GM11168 (cell line): ENCODE results near the gene ST6GALNAC4.

ENCODE experiments used
- in situ Hi-C: fragments of 300-500 bp; cut with MboI; formaldehyde crosslinking; loops from one replicate; pipeline ENCODE4 v1.12.0; 2022; ENCODE audit warnings: low sequenced_read_pairs; ENCODE audit not compliant: unreplicated experiment

ST6GALNAC4 gene, protein sequence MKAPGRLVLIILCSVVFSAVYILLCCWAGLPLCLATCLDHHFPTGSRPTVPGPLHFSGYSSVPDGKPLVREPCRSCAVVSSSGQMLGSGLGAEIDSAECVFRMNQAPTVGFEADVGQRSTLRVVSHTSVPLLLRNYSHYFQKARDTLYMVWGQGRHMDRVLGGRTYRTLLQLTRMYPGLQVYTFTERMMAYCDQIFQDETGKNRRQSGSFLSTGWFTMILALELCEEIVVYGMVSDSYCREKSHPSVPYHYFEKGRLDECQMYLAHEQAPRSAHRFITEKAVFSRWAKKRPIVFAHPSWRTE

DNA sequence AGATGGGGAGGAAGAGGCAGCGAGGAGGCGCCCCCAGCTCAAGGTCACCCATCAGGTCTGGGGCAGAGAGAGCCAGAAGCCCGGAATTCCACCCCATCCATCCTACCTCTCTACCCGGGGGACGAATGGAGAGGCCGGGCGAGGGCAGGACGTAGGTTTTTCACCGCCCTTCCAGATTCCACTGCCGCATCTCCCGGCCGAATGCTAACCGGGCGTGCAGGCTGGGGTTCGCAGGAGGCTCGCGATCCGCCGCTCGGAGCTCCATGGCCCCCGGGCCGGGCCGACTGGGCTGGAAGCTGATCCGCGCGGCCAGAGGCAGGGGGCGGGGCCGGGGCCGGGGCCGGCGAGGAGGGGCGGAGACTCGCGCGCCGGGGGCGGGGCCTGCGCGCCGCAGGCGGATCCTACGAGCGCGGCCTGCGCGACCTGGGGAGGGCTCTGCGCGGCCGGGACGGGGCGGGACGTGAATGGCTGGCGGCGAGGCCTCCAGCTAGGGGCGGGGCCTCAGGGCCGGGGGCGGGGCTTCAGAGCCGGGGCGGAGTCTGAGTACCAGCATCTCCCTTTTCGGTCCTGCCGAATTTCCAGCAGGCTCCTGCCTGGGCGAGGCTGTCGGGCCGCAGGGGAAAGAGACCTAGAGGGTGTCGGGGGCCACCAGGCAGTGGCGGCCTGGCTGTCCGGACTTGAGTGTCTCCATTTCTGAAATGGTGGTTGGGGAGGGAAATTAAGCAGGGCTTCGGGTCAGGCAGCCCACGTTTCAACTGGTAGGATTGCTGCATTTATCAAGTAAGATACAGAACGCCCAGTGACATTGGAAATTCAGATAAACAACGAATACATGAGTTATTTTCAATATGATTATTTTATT, at the start of gene ST6GALNAC4:
Gene ST6GALNAC4 (minus strand): TSS at position 322 of the 862 bp plus-strand sequence. CDS start 622 bp downstream, outside the sequence.
- in situ Hi-C loops: no loop called here

DNA sequence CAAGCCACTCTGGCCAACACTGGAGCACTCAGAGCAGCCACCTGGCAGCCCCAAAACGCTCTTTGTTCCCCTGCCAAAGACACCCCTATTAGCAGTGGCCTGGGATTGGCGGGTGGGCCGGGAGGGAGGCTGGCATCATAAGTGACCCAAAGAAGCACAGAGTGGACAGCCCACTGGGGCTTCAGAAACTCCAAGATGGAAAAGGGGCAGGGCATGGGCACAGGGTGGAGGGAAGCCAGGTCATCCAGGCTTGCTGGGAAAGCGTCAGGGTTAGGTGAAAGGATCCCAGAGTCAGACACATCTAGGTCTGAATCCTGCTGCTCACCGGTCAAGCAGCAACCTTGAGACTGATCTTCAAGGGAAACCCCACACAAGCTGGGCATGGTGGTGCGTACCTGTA, 49.1 kb upstream of the ST6GALNAC4 start:
- in situ Hi-C loops: no loop called here

DNA sequence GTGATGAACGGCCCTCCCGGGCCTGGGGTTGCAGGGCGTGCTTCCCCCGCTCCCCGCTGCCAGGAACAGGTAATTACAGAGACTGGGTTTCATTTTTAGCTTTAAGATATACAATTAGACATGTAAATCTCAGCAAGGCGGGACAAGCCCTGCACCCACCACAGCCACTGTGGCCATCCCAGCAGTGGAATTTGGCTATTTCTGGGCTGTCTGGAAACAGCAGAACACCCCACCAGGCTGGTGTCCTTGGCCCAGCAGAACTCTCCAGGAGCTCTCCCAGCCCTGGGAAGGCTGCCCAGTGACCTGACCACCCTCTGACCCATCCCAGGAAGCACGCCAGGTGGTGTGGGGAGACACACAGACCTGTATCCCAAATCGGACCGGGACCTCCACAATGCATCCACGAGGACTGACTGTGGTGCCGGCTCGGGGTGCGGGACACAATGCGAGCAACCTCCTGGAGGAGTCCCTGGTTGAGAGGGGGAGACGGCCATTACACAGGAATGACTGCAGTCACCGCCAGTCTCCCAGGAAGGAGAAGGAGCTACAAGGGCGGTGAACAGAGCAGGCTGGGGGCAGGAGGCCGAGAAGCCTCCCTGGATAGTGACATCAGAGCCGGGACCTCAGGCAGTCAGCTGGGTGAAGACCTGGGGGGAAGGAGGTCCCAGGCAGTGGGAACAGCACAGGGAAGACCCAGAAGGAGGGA, 46.7 kb upstream of the ST6GALNAC4 start:
- in situ Hi-C loops: no loop called here

DNA sequence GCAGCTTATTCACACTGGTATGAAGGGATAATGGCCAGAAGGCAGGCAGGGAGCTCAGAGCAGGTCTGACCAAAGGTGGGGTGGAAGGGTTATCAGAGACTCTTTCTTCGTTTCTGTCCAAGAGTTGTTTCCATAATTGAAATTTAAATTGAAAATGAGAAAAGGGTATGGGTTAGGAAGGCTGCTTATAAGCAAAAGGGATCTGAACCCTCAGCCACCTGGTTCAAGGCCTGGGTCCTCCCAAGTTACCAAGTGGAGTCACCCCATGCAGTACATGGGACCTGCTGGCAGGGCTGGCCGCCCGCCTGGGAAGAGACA, 46.2 kb upstream of the ST6GALNAC4 start:
- in situ Hi-C loops: no loop called here

DNA sequence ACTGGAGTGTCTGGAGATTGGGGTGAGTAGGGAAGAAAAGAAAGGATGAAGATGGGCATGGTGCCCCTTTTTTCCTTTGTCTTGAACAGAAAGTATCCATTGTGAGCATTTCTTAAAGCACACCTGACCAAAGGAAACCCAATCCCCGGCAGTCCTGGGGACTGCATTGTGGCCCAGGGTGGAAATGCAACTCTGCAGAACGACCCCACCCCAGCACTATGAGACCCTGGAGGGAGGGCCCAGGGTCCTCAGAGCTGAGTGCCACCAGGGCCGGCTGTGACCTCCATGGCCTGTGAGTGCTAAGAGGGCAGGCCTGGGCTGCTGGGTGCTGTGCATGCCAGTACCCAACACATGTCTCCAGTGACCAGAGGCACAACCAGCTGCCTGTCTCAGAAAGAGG, 45.4 kb upstream of the ST6GALNAC4 start:
- in situ Hi-C loops: no loop called here

DNA sequence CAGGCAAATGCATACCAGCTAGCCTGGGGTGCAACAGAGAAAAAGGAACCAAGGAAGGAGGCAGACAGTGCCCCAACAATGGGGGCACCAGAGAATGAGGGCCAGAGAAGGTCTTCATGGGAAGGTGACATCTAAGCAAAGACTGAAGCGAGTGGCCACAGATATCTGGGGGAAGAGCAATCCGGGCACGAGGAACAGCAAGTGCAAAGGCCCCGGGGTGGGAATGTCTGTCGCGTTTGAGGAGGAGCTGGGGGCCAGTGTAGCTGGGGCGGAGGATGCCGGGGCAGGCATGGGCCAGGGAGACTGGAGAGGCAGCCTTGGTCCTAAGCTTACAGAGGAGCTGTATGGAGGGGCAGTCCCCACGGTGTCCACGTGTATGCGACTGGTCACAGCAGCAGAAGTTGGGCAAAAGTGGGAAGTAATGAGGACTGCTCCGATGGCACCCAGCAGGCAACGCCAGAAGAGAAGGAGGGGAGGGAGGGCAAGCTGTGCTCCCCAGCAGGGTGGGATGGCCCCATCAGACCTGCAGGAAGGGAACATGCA, 44.8 kb upstream of the ST6GALNAC4 start:
- in situ Hi-C loops: no loop called here

DNA sequence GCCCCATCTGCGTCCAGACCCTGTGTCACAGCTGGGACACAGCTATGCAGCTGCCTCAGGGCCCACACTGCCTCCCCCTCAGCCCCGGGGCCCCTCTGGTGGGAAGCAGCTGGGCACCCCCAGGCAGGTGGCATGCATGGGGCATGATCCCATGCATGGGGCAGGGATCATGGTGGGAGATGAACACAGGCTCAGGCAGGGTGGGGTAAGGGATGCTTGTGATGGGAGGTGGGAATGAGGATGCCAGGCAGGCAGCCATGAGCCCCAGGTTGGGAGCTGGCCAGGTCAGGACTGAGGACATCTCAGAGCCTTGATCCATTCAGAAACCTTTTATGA, 44.3 kb upstream of the ST6GALNAC4 start:
- in situ Hi-C loops: no loop called here

DNA sequence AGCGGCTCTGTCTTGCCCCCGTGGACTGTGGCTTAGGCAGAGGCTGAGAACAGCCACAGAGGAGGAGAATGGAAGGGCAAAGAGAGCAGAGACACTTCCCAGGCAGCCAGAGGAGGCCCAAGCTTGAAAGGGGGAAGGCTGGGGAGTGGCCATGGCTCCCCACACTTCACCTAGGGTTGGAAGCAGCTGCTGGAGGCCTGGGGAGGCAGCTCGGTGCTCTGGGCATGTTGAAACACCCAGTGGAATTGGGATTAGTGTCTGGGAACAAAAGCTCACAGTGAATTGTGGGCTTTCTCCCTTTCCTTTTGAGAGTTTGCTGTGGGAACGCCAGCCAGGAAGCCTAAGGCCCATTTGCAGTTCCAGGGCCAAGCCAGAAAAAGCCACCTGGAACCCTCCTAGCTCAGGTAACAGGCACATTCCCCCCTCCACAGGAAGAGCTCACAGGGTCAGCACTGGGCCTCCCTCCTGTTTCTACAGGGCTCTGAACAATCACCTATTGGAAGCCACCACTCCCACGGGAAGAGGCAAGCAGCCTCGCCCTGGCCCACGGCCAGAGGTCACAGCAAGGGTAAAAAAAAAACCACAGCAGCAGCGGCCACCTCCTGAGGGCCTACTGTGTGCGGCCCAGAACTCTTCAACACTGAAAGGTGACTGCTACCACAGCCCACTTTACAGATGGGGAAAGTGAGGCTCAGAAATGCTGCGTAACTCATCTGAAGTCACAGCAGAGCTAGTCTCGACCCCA, 43.7 kb upstream of the ST6GALNAC4 start:
- in situ Hi-C loops: no loop called here

DNA sequence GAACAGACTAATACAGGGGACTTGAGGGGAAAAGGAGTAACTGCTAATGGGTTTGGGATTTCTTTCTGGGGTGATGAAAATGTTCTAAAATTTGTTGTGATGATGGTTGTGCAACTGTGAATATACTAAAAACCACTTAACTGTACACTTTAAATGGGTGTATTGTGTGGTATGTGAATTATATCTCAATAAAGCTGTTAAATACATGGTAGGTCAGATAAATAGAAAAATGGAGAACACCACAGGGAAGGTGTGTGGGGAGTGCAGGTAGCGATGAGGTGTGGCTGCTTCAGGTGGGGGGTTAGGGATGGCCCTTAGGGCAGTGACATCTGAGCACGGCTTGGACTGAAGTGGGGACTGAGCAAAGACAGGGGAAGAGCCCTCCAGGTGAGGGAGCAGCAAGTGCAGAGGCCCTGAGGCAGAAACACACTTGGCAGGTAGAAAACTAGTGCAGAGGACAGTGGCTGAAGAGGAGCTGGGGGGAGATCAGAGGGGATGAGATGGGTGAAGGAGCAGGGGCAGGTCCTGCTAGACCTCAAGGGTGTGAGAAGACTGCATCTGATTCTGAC, 43.1 kb upstream of the ST6GALNAC4 start:
- in situ Hi-C loops: no loop called here

DNA sequence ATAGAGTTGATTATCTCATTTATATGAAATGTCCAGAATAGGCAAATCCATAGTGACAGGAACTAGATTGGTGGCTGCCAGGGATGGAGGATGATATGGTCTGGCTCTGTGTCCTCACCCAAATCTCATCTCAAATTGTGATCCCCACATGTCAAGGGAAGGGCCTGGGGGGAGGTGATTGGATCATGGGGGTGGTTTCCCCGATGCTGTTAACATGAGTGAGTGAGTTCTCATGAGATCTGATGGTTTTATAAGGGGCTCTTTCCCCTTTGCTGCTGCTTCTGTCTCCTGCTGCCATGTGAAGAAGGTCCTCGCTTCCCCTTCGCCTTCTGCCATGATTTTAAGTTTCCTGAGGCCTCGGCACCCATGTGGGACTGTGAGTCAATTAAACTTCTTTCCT, 42.6 kb upstream of the ST6GALNAC4 start:
- in situ Hi-C loops: no loop called here

DNA sequence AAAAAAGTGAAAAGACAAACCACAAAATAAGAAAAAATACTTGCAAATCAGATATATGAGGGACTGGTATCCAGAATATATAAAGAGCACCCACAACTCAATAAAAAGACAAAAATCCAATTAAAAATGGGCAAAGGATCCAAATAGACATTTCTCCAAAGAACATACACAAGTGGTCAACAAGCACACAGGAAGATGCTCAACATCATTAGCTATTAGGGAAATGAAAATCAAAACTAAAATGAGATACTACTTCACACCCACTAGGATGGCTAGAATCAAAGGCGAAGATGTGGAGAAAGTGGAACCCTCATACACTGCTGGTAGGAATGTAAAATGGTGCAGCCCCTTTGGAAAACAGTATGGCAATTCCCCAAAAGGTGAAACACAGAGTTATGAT, 41.9 kb upstream of the ST6GALNAC4 start:
- in situ Hi-C loops: no loop called here

DNA sequence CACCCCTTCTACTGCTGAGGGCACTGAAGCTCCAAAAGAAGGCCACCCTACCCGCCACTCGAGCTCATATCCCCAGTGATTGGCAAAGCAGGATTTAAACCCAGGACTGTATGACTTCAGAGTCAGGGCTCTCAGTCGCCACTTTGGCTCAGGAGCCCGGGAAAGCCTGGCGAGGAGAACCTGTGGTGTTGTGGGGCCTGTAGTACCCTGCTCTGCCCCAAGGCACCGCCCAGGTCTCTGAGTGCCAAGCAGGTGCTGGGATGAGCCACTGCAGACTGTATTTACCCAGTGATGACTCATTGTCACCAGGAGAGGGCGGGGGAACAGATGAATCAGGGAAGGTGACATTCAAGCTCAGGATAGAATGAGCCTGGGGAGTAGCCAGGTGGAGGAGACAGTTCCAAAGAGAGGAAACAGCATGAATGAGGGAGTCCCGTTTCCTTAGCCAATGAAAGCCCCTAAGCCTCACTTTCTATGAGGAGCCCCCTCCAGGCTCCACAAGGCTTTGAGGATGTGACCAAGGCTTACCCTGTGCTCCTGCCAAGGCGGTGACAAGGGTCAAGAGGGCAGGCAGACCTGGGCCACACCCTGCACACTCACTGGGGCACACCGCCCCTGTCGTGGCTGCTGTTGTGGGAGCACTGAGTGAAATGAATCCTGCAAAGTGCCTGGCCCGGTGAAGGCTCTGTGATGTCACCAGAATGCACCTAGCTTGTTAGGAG, 38.6 kb upstream of the ST6GALNAC4 start:
- in situ Hi-C loops: no loop called here

DNA sequence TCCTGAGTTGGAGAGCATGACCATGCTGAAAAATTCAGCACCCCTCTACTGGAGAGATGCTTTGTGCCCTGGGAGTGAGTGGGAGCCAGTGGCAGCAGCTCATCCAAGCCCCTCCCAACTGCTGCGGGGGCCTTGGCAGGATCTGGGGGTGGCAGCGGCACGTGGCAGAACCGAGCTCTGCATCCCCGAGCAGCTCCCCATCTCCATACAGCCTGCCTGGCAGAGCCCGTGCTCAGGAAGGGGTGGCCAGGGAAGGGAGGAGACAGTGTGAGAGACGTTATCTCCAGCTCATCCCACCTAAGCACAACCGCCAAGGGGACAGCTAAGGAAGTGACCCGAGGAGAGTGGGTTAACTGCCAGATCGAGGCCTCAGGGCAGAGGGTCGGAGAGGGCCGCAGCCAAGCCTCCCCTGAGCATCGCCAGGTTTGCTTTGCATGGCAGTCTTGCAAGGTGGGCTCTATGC, 38.0 kb upstream of the ST6GALNAC4 start:
- in situ Hi-C loops: no loop called here

DNA sequence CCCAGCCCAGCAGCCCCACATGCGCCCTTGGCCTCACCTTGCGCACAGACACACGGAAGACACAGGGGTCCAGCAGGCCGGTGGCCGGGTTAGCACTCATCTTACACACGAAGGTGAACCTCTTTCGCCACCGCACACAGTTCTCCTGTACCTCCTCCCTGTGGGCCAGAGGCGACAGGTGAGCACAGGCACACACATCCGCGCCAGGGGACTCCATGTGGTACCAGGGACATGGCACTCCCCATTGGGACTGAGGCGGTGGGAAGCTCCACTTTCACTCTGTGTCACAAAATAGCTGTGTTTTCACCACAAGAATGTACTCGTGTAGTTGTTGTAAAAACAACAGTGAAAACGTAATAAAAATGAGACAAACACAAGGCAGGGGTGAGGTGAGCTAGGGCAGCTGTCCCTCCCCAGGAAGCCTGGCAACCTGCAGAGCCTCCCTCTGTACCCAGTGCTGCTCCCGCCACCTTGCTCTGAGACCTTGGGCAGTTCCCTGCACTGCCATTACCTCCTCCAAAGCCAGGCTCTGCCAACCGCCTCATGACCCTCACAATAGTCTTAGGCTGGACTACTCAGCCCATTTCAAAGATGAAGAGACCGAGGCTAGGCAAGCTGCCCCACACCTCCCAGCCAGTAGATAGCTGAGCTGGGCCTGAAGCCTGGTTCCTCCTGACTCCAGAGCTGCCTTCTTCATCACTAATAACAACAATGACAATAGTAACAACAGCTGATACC, 37.1 kb upstream of the ST6GALNAC4 start:
- in situ Hi-C loops: no loop called here

DNA sequence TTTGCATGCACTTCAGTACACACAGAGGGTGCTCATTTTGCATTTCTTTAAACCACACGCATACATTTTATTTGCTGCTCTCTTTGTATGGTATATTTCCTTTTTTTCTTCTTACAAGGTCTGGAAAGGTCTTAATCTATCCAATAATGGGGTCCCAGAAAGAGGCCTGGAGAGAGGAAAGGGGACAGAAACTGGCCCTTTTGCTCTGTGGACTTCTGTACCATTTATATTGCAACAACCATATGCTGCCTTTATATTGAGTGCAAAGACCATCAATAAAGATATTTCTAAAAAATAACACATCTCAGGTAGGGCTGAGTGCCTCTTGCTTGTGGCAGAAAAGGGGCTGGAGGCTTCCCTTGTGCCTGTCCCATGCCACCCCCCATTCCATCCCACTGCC, 36.3 kb upstream of the ST6GALNAC4 start:
- in situ Hi-C loops: no loop called here

DNA sequence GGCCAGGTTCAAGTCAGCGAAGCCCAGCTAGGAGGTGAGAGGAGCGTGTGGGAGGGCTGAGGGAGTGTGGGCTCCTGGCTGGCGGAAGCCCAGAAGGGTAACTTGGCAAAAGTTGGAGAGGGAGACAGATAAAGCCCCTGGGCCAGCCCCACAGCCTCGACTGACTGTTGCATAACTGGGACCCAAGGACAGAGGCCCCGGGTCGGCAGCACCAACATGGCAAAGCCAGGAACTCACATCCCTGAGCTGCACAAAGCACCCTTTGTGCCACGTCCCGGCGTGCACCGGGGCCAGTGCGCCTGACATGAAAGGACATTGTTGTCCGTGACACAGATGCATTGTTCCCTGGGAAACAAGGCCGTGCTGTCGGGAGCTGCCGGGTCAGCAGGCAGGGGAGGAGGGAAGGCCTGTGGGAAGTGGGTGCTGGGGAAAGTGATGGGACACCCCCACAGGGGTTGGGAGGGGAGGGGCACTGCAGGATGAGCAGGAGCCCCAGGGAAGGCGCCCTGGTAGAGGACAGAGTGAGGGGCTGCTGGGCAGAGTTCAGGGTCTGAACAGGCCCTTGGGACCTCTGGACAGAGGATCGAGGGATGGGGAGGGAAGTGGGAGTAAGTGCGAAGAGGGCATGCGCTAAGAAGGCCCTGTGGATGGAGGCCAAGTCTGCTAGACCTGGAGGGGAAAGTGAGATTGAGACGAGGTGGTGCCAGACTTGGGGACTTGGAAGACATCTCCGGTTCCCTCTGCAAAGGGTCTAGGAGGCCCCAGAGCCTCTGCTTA, 33.9 kb upstream of the ST6GALNAC4 start:
- in situ Hi-C loops: no loop called here

DNA sequence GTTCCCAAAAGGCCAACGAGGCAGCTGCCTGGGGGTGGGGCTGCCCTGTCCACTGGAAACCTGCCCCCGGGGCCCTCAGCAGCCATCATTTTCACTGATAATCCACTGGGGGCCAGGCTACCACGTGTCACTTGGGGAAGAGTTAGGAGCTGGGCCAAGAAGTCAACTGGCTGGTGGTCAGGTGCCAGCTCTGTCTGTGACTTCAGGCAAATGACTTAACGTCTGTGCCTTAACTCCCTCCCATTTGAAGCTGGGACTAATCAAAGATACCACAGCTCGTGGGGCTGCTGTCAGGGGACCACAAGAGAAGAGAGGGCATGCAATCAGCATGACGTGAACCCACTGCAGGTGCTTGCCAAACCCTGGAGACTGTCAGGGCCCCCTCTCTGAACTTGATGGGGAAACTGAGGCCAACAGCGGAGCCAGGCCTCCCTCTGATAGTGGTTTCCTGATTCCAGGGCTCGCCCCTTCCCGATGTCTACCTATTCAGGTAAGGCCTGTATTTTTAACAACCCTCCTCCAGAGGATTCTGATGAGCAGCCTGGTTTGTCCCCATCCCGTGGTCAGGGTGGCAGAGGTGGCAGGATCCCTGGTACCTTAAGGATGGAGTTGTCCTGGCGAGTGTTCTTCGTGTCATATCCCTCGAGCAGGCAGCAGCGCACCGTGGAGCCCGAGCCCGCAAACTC, 33.1 kb upstream of the ST6GALNAC4 start:
- in situ Hi-C loops: no loop called here
